H9 (cell line): ENCODE data around the gene DPYSL5. TPM values are rescaled to one million over a fixed set of nuclear protein-coding genes. Genes with fewer than 3 reads are reported as not detected.

Experiments used
- DNase-seq: peaks from one replicate; pipeline ENCODE4 v3.0.0-alpha.2; 2017
- H2AFZ ChIP-seq: one replicate; pipeline ENCODE4 v1.6.1; 2013; ENCODE audit warnings: mild to moderate bottlenecking, low read length, control low read depth, moderate library complexity
- H2AK5ac ChIP-seq: 2 replicates; pipeline ENCODE4 v1.6.1; 2013; ENCODE audit warnings: low read length, control low read depth, mixed read lengths; ENCODE audit not compliant: insufficient read length
- H2BK120ac ChIP-seq: one replicate; pipeline ENCODE4 v1.6.1; 2013; ENCODE audit warnings: low read depth, mild to moderate bottlenecking, low read length, control low read depth, inconsistent platforms; ENCODE audit not compliant: poor library complexity, severe bottlenecking
- H2BK12ac ChIP-seq: 2 replicates; pipeline ENCODE4 v1.6.1; 2013; ENCODE audit warnings: low read length, control low read depth, mixed read lengths, low read depth; ENCODE audit not compliant: insufficient read length
- H2BK15ac ChIP-seq: 2 replicates; pipeline ENCODE4 v1.6.1; 2013; ENCODE audit warnings: low read depth, low read length, control low read depth
- H2BK20ac ChIP-seq: one replicate; pipeline ENCODE4 v1.6.1; 2013; ENCODE audit warnings: low read depth, mild to moderate bottlenecking, low read length, control low read depth, inconsistent platforms; ENCODE audit not compliant: poor library complexity, severe bottlenecking
- H2BK5ac ChIP-seq: 2 replicates; pipeline ENCODE4 v1.6.1; 2013; ENCODE audit warnings: low read length, control low read depth, mixed read lengths; ENCODE audit not compliant: insufficient read length
- H3K14ac ChIP-seq: 2 replicates; pipeline ENCODE4 v1.6.1; 2013; ENCODE audit warnings: low read length, control low read depth; ENCODE audit not compliant: insufficient read depth
- H3K18ac ChIP-seq: 2 replicates; pipeline ENCODE4 v1.6.1; 2013; ENCODE audit warnings: low read depth, mild to moderate bottlenecking, mixed read lengths, low read length, control low read depth; ENCODE audit not compliant: insufficient read length
- H3K23ac ChIP-seq: 2 replicates; pipeline ENCODE4 v1.6.1; 2013; ENCODE audit warnings: low read length, control low read depth, mixed read lengths, low read depth; ENCODE audit not compliant: insufficient read length
- H3K23me2 ChIP-seq: 2 replicates; pipeline ENCODE4 v1.6.1; 2013; ENCODE audit warnings: low read depth, mild to moderate bottlenecking, mixed read lengths, low read length, control low read depth; ENCODE audit not compliant: insufficient read length, poor library complexity, severe bottlenecking
- H3K27ac ChIP-seq: 2 replicates; pipeline ENCODE4 v1.5.1; 2013; ENCODE audit warnings: low read length, control low read depth, mixed read lengths, low read depth; ENCODE audit not compliant: insufficient read length
- H3K27me3 ChIP-seq: 2 replicates; pipeline ENCODE4 v1.6.1; 2013; ENCODE audit warnings: low read length, control low read depth, inconsistent platforms; ENCODE audit not compliant: insufficient read depth
- H3K4ac ChIP-seq: 2 replicates; pipeline ENCODE4 v1.6.1; 2013; ENCODE audit warnings: low read depth, mild to moderate bottlenecking, control low read depth, inconsistent platforms, low read length, moderate library complexity
- H3K4me1 ChIP-seq: 2 replicates; pipeline ENCODE4 v1.6.1; 2013; ENCODE audit warnings: low read length, control low read depth, inconsistent platforms; ENCODE audit not compliant: insufficient read depth
- H3K4me2 ChIP-seq: 2 replicates; pipeline ENCODE4 v1.6.1; 2013; ENCODE audit warnings: low read length, control low read depth, mixed read lengths; ENCODE audit not compliant: insufficient read length, insufficient read depth
- H3K56ac ChIP-seq: 2 replicates; pipeline ENCODE4 v1.6.1; 2013; ENCODE audit warnings: low read depth, mild to moderate bottlenecking, mixed read lengths, low read length, control low read depth; ENCODE audit not compliant: insufficient read length
- H3K79me1 ChIP-seq: 2 replicates; pipeline ENCODE4 v1.6.1; 2013; ENCODE audit warnings: low read depth, mild to moderate bottlenecking, moderate library complexity, low read length, control low read depth, inconsistent platforms; ENCODE audit not compliant: insufficient read depth, poor library complexity, severe bottlenecking
- H3K79me2 ChIP-seq: 2 replicates; pipeline ENCODE4 v1.6.1; 2013; ENCODE audit warnings: low read length, control low read depth, inconsistent platforms; ENCODE audit not compliant: insufficient read depth
- H3K9ac ChIP-seq: 2 replicates; pipeline ENCODE4 v1.6.1; 2013; ENCODE audit warnings: low read length, control low read depth, mixed read lengths; ENCODE audit not compliant: insufficient read length; ENCODE audit errors: extremely low read depth
- H3K9me3 ChIP-seq: one replicate; pipeline ENCODE4 v1.6.1; 2013; ENCODE audit warnings: low read depth, low read length, inconsistent platforms; ENCODE audit not compliant: control insufficient read depth
- H3T11ph ChIP-seq: one replicate; pipeline ENCODE4 v1.6.1; 2013; ENCODE audit warnings: mild to moderate bottlenecking, low read length, control low read depth, inconsistent platforms
- H4K20me1 ChIP-seq: one replicate; pipeline ENCODE4 v1.6.1; 2013; ENCODE audit not compliant: control insufficient read depth, insufficient read length, insufficient read depth
- H4K5ac ChIP-seq: 2 replicates; pipeline ENCODE4 v1.6.1; 2013; ENCODE audit warnings: low read depth, mild to moderate bottlenecking, mixed read lengths, low read length, control low read depth; ENCODE audit not compliant: insufficient read length
- H4K8ac ChIP-seq: replicated peaks from 2 replicates; pipeline ENCODE4 v1.6.1; 2013; ENCODE audit warnings: low read length, control low read depth, mixed read lengths, low read depth; ENCODE audit not compliant: insufficient read length
- H4K91ac ChIP-seq: 2 replicates; pipeline ENCODE4 v1.6.1; 2013; ENCODE audit warnings: low read depth, mild to moderate bottlenecking, moderate library complexity, mixed read lengths, low read length, control low read depth; ENCODE audit not compliant: insufficient read length
- H3K27ac Mint-ChIP-seq, 3 experiments: 2 replicates in 2 of 3; 3 replicates in 1 of 3; pipeline ENCODE4 v1.8.0; 2020 to 2021; ENCODE audit warnings: mixed read lengths in 3 of 3, mild to moderate bottlenecking in 1 of 3, moderate library complexity in 1 of 3
- H3K27me3 Mint-ChIP-seq: 2 replicates; pipeline ENCODE4 v1.8.0; 2021; ENCODE audit warnings: low read depth, mild to moderate bottlenecking, moderate library complexity, mixed read lengths
- H3K36me3 Mint-ChIP-seq, 3 experiments: 2 replicates in 2 of 3; 3 replicates in 1 of 3; pipeline ENCODE4 v1.8.0; 2020 to 2021; ENCODE audit warnings: low read depth in 3 of 3, mixed read lengths in 3 of 3; ENCODE audit not compliant: insufficient read depth in 1 of 3
- H3K4me1 Mint-ChIP-seq, 2 experiments: 2 replicates each; pipeline ENCODE4 v1.8.0; 2020; ENCODE audit warnings: mixed read lengths in 2 of 2
- H3K4me3 Mint-ChIP-seq, 2 experiments: 2 replicates in 1 of 2; 3 replicates in 1 of 2; pipeline ENCODE4 v1.8.0; 2020 to 2021; ENCODE audit warnings: mild to moderate bottlenecking in 2 of 2, mixed read lengths in 2 of 2, moderate library complexity in 1 of 2
- H3K9me3 Mint-ChIP-seq, 2 experiments: 2 replicates in 1 of 2; 3 replicates in 1 of 2; pipeline ENCODE4 v1.8.0; 2020; ENCODE audit warnings: mild to moderate bottlenecking in 2 of 2, mixed read lengths in 2 of 2, moderate library complexity in 1 of 2
- CTCF ChIP-seq: fragments of 200-600 bp; sonication (generic); conservative IDR thresholded peaks from 3 replicates; pipeline ENCODE4 v1.8.0; 2021; ENCODE audit warnings: antibody characterized with exemption, mild to moderate bottlenecking
- WGBS: extraction: QIAGEN DNeasy Blood & Tissue Kit; methylation state at CpG from one replicate; pipeline ENCODE4 v1.1.7; 2013; ENCODE audit warnings: missing lambda C conversion rate, low lambda C conversion rate, mixed read lengths; ENCODE audit not compliant: insufficient read length; ENCODE audit errors: extremely low coverage; 5-methylcytosine and 5-hydroxymethylcytosine counted together
- total RNA-seq: library from RNA; stranded (reverse); gene quantifications from 2 replicates; pipeline ENCODE4 v1.2.1, GENCODE V29; 2021

DPYSL5 gene
- total RNA-seq, 1 experiment from 2014 or later, result 6.4 TPM

DNA sequence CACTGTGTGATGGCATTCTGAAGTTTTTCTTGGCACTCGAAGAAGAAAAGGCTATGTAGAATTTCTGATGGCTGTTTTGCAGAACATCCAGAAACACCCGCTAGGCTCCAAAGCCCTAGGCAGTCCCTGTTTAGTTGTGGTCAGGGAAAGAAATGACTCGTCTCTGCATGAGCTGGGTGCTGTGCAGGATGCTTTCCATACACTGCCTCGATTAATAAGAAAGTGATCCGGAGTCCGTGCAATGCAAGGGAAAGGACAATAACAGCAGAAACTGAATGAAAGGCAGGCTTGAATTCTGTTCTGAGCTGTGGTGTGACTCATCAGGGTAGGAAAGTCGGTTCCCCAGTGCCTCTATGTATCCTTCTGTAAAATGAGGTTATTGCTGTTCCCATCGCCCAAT, 141.2 kb downstream of the DPYSL5 start:
- Mint-ChIP-seq H3K36me3 (no peaks in the 10 kb centered on the region), H3K9me3 (no peaks in the 10 kb centered on the region), H3K4me3 (no peak overlapping the region), H3K27ac (no peak overlapping the region), H3K27me3 (peaks cover 16% of the 10 kb centered on the region), H3K4me1 (no peaks in the 10 kb centered on the region)
- Histone ChIP-seq H2BK120ac (no peak overlapping the region), H3K56ac (no peak overlapping the region), H3K18ac (no peak overlapping the region), H3T11ph (no peak overlapping the region), H2BK15ac (no peak overlapping the region), H2BK20ac (no peak overlapping the region), H2BK12ac (no peak overlapping the region), H3K27me3 (no peaks in the 10 kb centered on the region), H4K8ac (no peak overlapping the region), H2AK5ac (no peak overlapping the region), H3K23me2 (no peaks in the 10 kb centered on the region), H3K79me1 (no peaks in the 10 kb centered on the region), H3K4me2 (no peak overlapping the region), H3K14ac (no peak overlapping the region), H3K23ac (no peak overlapping the region), H2BK5ac (no peak overlapping the region), H4K91ac (no peak overlapping the region), H3K9ac (no peak overlapping the region), H4K20me1 (no peaks in the 10 kb centered on the region), H3K4me1 (no peaks in the 10 kb centered on the region), H3K9me3 (no peaks in the 10 kb centered on the region), H4K5ac (no peak overlapping the region), H2AFZ (no peak overlapping the region), H3K27ac (no peak overlapping the region), H3K4ac (no peak overlapping the region), H3K79me2 (no peaks in the 10 kb centered on the region)
- DNase-seq, result no peak
- no peak for TF ChIP-seq CTCF
- no CpG with 5 or more reads among the region's 8 CpGs for WGBS
